ENCODE data around the gene PRKAR1B. TPM values are rescaled to one million over a fixed set of nuclear protein-coding genes. Genes with fewer than 3 reads are reported as not detected.

PRKAR1B gene
- total RNA-seq, 4 donors from 2014 or later, result 1.2 to 12.5 (median 3.6) TPM

GRCh38 chr7:540997-541396, 186.1 kb downstream of the PRKAR1B start:
- intact Hi-C loops (cut with DNase I; ENCODE audit: low total_unique reads), result no loop called here
- Histone ChIP-seq H3K9me3 (no peaks in the 10 kb centered on the region), H3K4me3 (no peak overlapping the region), H3K27me3 (no peaks in the 10 kb centered on the region), H3K4me1 (no peaks in the 10 kb centered on the region), H3K36me3 (no peaks in the 10 kb centered on the region), H3K27ac (no peak overlapping the region)
- DNase-seq, result no peak
- TF ChIP-seq CTCF (IDR thresholded peaks at IDR 0.05 in 4 of 5, conservative IDR thresholded peaks at IDR 0.05 in 1 of 5), result no peak
- TF ChIP-seq POLR2A (IDR thresholded peaks at IDR 0.05), result no peak
- in situ Hi-C loops (cut with MboI; ENCODE audit: low sequenced_read_pairs in 4 of 4), result no loop called here
- ATAC-seq, result no peak

- Histone ChIP-seq H3K36me3 (no peaks in the 10 kb centered on the region), H3K4me3 (no peak overlapping the region), H3K4me1 (no peaks in the 10 kb centered on the region), H3K9me3 (no peaks in the 10 kb centered on the region), H3K27me3 (no peaks in the 10 kb centered on the region), H3K27ac (no peak overlapping the region)
- no peak for TF ChIP-seq POLR2A (IDR thresholded peaks at IDR 0.05)
- TF ChIP-seq CTCF (IDR thresholded peaks at IDR 0.05 in 4 of 5, conservative IDR thresholded peaks at IDR 0.05 in 1 of 5), result no peak
- ATAC-seq (no peak), DNase-seq (no peak)
- intact Hi-C loops (cut with DNase I; ENCODE audit: low total_unique reads) (no loop called here), in situ Hi-C loops (cut with MboI; ENCODE audit: low sequenced_read_pairs in 4 of 4) (no loop called here)
Observed at GRCh38 chr7:540579-540978, 186.5 kb downstream of the PRKAR1B start.

GRCh38 chr7:539731-540411, 187.2 kb downstream of the PRKAR1B start:
- Histone ChIP-seq H3K36me3 (no peaks in the 10 kb centered on the region), H3K4me3 (no peak overlapping the region), H3K27me3 (no peaks in the 10 kb centered on the region), H3K27ac (no peak overlapping the region), H3K4me1 (no peaks in the 10 kb centered on the region), H3K9me3 (no peaks in the 10 kb centered on the region)
- intact Hi-C loops (cut with DNase I; ENCODE audit: low total_unique reads), result no loop called here
- DNase-seq, result no peak
- in situ Hi-C loops (cut with MboI; ENCODE audit: low sequenced_read_pairs in 4 of 4), result no loop called here
- TF ChIP-seq POLR2A (IDR thresholded peaks at IDR 0.05) (no peak), CTCF (IDR thresholded peaks at IDR 0.05 in 4 of 5, conservative IDR thresholded peaks at IDR 0.05 in 1 of 5) (no peak)
- no peak for ATAC-seq

GRCh38 chr7:538764-539685, 188.1 kb downstream of the PRKAR1B start:
- Histone ChIP-seq H3K36me3 (no peaks in the 10 kb centered on the region), H3K27me3 (no peaks in the 10 kb centered on the region), H3K4me1 (no peaks in the 10 kb centered on the region), H3K4me3 (no peak overlapping the region), H3K27ac (no peak overlapping the region), H3K9me3 (no peaks in the 10 kb centered on the region)
- no peak for DNase-seq
- ATAC-seq, result no peak
- TF ChIP-seq POLR2A (IDR thresholded peaks at IDR 0.05), result no peak
- TF ChIP-seq CTCF (IDR thresholded peaks at IDR 0.05 in 4 of 5, conservative IDR thresholded peaks at IDR 0.05 in 1 of 5), result no peak
- intact Hi-C loops (cut with DNase I; ENCODE audit: low total_unique reads) (no loop called here), in situ Hi-C loops (cut with MboI; ENCODE audit: low sequenced_read_pairs in 4 of 4) (no loop called here)

Data from gastrocnemius medialis (tissue), 4 donors.